ENCODE results near the gene OPHN1. TPM values are rescaled to one million over a fixed set of nuclear protein-coding genes. Genes with fewer than 3 reads are reported as not detected.
"Not testable (repeated sequence)": the region's sequence is repeated elsewhere in the genome, so short reads cannot be mapped to it uniquely, and the experiment has no call there.

Gene OPHN1
- total RNA-seq, 2 experiments from 2014 or later = 0.05 to 0.13 TPM

GRCh38 chrX:68070119-68070518 is 363.2 kb downstream of the OPHN1 start:
- H3K36me3 Mint-ChIP-seq (ENCODE audit: low read depth); H3K27ac Mint-ChIP-seq; H3K9me3 Mint-ChIP-seq (ENCODE audit: insufficient read depth); H3K27me3 Mint-ChIP-seq (ENCODE audit: low read depth); H3K4me3 Mint-ChIP-seq; ATAC-seq; DNase-seq; H3K4me1 Mint-ChIP-seq (ENCODE audit: low read depth); POLR2A ChIA-PET; CTCF ChIA-PET: not testable (repeated sequence)

GRCh38 chrX:68061206-68061535 is 372.1 kb downstream of the OPHN1 start:
- H3K4me3 Mint-ChIP-seq = no peak overlapping the region
- POLR2A ChIA-PET = no interaction called here

GRCh38 chrX:68060506-68061205 is 372.6 kb downstream of the OPHN1 start:
- DNase-seq = no peak
- no peak overlapping the region for H3K4me3 Mint-ChIP-seq
- no peak for ATAC-seq
- ChIA-PET POLR2A (no interaction called here), CTCF (no interaction called here)
- no peak overlapping the region for H3K27ac Mint-ChIP-seq
- H3K9me3 Mint-ChIP-seq (ENCODE audit: insufficient read depth) = no peaks in the 10 kb centered on the region
- H3K4me1 Mint-ChIP-seq (ENCODE audit: low read depth) = no peaks in the 10 kb centered on the region
- H3K27me3 Mint-ChIP-seq (ENCODE audit: low read depth) = no peaks in the 10 kb centered on the region
- H3K36me3 Mint-ChIP-seq (ENCODE audit: low read depth) = no peaks in the 10 kb centered on the region

More at GRCh38 chrX:68061206-68061535, 372.1 kb downstream of the OPHN1 start:
- no peaks in the 10 kb centered on the region for H3K36me3 Mint-ChIP-seq (ENCODE audit: low read depth)
- DNase-seq (no peak), ATAC-seq (no peak)
- CTCF ChIA-PET = no interaction called here
- H3K9me3 Mint-ChIP-seq (ENCODE audit: insufficient read depth) = no peaks in the 10 kb centered on the region
- H3K4me1 Mint-ChIP-seq (ENCODE audit: low read depth) = no peaks in the 10 kb centered on the region
- H3K27ac Mint-ChIP-seq = no peak overlapping the region
- no peaks in the 10 kb centered on the region for H3K27me3 Mint-ChIP-seq (ENCODE audit: low read depth)

DNA sequence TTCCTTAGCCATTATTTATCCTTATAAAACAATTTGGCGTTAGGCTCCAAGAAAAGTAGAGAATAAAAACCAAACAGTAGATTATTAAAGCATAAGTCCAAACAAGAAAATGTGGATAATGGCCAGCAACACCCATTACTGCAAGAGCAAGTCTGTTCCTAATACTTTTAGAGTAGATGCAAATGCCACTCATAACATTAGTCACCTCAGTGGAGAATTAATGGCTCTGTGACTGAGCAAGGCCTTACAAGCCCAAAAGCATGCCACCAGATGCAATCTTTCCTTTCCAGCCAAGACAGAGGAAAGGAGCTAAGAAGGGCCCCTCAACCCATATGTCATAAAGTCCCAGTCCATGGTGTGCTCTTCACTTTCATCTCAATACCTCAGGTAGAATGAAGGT is 373.8 kb downstream of the OPHN1 start:
- H3K27me3 Mint-ChIP-seq (ENCODE audit: low read depth) = no peaks in the 10 kb centered on the region
- ChIA-PET CTCF (no interaction called here), POLR2A (no interaction called here)
- H3K4me1 Mint-ChIP-seq (ENCODE audit: low read depth) = no peaks in the 10 kb centered on the region
- no peaks in the 10 kb centered on the region for H3K36me3 Mint-ChIP-seq (ENCODE audit: low read depth)
- H3K4me3 Mint-ChIP-seq = no peak overlapping the region
- no peak for ATAC-seq
- DNase-seq = no peak
- no peak overlapping the region for H3K27ac Mint-ChIP-seq
- no peaks in the 10 kb centered on the region for H3K9me3 Mint-ChIP-seq (ENCODE audit: insufficient read depth)

DNA sequence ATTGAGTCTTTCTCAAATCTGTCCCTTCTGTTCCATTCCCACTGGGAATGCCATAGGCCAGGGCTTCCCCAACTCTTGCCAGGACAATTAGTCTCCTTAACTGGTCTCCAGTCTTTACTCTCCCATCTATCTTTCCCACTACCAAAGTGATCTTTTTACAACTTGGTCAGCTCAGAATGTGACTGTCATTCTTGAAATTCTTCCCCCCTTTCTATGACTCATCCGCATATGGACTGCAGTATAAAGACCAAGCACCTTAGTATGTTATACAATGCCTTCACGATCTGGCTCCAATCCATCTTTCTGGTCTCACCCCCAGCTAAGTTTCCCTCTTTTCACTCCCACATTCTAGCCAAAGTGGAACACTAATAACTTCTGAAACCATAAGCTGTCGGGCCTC is 383.8 kb downstream of the OPHN1 start:
- Mint-ChIP-seq H3K4me1 (ENCODE audit: low read depth) (no peaks in the 10 kb centered on the region), H3K27me3 (ENCODE audit: low read depth) (no peaks in the 10 kb centered on the region), H3K4me3 (no peak overlapping the region), H3K9me3 (ENCODE audit: insufficient read depth) (no peaks in the 10 kb centered on the region), H3K27ac (no peak overlapping the region), H3K36me3 (ENCODE audit: low read depth) (no peaks in the 10 kb centered on the region)
- no peak for ATAC-seq
- DNase-seq = no peak
- CTCF ChIA-PET = no interaction called here
- POLR2A ChIA-PET = no interaction called here

- no peak for DNase-seq
- Mint-ChIP-seq H3K36me3 (ENCODE audit: low read depth) (no peaks in the 10 kb centered on the region), H3K27ac (no peak overlapping the region), H3K9me3 (ENCODE audit: insufficient read depth) (no peaks in the 10 kb centered on the region), H3K4me3 (no peak overlapping the region), H3K4me1 (ENCODE audit: low read depth) (no peaks in the 10 kb centered on the region), H3K27me3 (ENCODE audit: low read depth) (no peaks in the 10 kb centered on the region)
- ChIA-PET CTCF (no interaction called here), POLR2A (no interaction called here)
- no peak for ATAC-seq
These were observed 384.5 kb downstream of the OPHN1 start for GRCh38 chrX:68048774-68049173.

DNA sequence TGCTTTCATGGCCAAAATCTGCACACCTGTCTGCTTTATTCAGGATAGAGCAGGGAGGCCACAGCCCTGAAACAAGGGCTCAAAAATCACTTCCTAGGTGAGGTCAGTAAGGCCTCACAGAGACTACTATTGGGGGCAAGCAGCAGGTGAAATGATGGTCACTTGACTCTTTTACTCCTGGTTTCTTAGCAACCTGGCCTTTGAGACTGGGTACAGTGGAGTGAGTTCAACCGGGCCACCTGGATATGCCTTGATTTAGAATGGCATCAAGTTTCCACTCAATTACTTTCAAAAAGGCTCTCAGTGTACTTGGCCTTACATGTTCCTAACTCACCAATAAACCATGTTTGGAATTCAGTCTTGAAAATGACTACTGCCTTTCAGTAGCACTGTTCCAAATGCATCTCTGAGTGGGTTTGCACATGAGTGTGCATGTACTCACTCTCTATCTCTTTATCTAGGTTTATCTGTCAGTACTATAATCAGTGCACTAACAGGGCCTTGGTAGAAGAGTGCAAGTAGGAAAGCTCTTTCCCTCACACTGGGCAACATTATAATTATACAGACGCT is 388.2 kb downstream of the OPHN1 start:
- Mint-ChIP-seq H3K27ac (no peak overlapping the region), H3K27me3 (ENCODE audit: low read depth) (no peaks in the 10 kb centered on the region), H3K4me1 (ENCODE audit: low read depth) (no peaks in the 10 kb centered on the region), H3K9me3 (ENCODE audit: insufficient read depth) (no peaks in the 10 kb centered on the region), H3K4me3 (no peak overlapping the region), H3K36me3 (ENCODE audit: low read depth) (no peaks in the 10 kb centered on the region)
- DNase-seq (no peak), ATAC-seq (no peak)
- ChIA-PET POLR2A (no interaction called here), CTCF (no interaction called here)

GRCh38 chrX:68043713-68044438 is 389.4 kb downstream of the OPHN1 start:
- Mint-ChIP-seq H3K27ac (no peak overlapping the region), H3K4me3 (no peak overlapping the region), H3K36me3 (ENCODE audit: low read depth) (no peaks in the 10 kb centered on the region), H3K9me3 (ENCODE audit: insufficient read depth) (no peaks in the 10 kb centered on the region), H3K4me1 (ENCODE audit: low read depth) (no peaks in the 10 kb centered on the region), H3K27me3 (ENCODE audit: low read depth) (no peaks in the 10 kb centered on the region)
- ChIA-PET CTCF (no interaction called here), POLR2A (no interaction called here)
- DNase-seq (no peak), ATAC-seq (no peak)

DNA sequence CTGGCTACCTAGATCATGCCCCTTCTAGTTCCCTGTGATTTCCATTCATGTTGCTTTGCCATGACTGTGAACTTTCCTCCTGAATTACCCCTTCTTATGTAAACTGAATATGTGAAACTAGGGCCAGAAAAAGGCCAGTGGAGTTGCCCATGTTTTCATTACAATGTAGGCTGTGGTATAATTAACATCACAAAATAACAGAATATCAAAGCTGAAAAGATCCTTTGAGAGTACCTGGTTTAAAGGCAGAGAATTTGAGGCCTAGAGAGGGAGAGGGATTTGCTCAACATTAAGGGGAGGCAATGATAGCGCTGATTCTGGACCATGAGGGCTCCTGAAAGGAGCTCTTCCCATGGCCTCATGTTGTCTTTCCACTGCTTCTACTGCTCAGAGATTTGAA is 392.2 kb downstream of the OPHN1 start:
- ChIA-PET CTCF (no interaction called here), POLR2A (no interaction called here)
- no peaks in the 10 kb centered on the region for H3K27me3 Mint-ChIP-seq (ENCODE audit: low read depth)
- ATAC-seq (no peak), DNase-seq (no peak)
- no peak overlapping the region for H3K27ac Mint-ChIP-seq
- no peaks in the 10 kb centered on the region for H3K9me3 Mint-ChIP-seq (ENCODE audit: insufficient read depth)
- H3K36me3 Mint-ChIP-seq (ENCODE audit: low read depth) = no peaks in the 10 kb centered on the region
- no peak overlapping the region for H3K4me3 Mint-ChIP-seq
- H3K4me1 Mint-ChIP-seq (ENCODE audit: low read depth) = no peaks in the 10 kb centered on the region

DNA sequence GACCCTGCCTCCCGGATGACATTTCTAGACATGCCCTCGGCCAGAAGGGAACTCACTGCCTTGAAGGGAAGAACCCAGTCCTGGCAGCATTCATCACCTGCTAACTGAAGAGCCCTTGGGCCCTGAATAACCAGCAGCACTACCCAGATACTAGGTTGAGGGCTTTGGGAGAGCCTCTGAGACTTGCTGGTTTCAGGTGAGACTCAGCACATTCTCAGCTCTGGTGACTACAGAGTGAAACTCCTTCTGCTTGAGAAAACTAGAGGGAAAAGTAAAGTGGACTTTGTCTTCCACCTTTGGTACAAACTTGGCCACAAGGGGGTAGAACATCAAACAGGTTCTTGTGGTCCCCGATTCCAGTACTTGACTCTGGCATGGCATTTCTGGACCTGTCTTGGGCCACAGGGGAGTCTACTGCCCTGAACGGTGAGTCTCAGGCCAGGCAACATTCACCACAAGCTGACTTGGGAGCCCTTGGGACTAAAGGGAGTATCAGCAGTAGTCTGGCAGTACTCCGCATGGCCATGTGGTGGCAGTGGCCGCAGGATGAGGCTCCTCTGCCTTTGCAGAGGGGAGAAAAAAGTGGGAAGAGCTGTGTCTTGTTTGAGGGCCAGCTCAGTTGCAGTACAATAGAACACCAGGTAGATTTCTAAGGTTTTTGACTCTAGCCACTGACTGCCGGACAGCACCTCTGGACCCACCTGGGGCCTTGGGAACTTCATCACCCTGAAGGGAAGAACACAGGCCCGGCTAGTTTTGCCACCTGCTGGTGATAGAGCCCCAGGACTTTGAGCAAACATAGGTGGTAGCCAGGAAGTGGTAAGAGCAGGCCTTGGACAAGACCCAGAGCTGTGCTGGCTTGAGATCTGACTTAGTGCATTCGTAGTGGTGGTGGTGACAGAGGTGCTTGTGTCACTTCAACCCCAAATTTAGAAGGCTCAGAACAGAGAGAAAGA is 414.8 kb downstream of the OPHN1 start:
- H3K4me1 Mint-ChIP-seq (ENCODE audit: low read depth) = no peaks in the 10 kb centered on the region
- H3K4me3 Mint-ChIP-seq = no peak overlapping the region
- H3K9me3 Mint-ChIP-seq (ENCODE audit: insufficient read depth) = peaks cover 8% of the 10 kb centered on the region
- DNase-seq (no peak), ATAC-seq (no peak)
- ChIA-PET POLR2A (no interaction called here), CTCF (no interaction called here)
- no peaks in the 10 kb centered on the region for H3K27me3 Mint-ChIP-seq (ENCODE audit: low read depth)
- H3K36me3 Mint-ChIP-seq (ENCODE audit: low read depth) = no peaks in the 10 kb centered on the region
- H3K27ac Mint-ChIP-seq = no peak overlapping the region

DNA sequence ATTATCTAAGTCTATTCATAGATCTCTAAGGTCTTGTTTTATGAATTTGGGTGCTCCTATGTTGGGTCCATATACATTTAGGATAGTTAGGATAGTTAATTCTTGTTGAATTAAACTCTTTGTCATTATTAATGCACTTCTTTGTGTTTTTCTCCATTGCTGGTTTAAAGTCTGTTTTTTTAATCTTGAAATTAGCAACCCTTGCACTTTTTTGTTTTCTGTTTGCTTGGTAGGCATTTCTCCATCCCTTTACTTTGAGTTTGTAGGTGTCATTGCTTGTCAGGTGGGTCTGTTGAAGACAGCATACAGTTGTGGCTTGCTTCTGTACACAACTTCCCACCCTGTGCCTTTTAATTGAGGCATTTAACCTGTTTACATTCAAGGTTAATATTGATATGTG is 434.8 kb downstream of the OPHN1 start:
- Mint-ChIP-seq H3K27me3 (ENCODE audit: low read depth) (no peaks in the 10 kb centered on the region), H3K4me1 (ENCODE audit: low read depth) (no peaks in the 10 kb centered on the region), H3K9me3 (ENCODE audit: insufficient read depth) (no peaks in the 10 kb centered on the region), H3K27ac (no peak overlapping the region), H3K36me3 (ENCODE audit: low read depth) (no peaks in the 10 kb centered on the region), H3K4me3 (no peak overlapping the region)
- DNase-seq (no peak), ATAC-seq (no peak)
- ChIA-PET CTCF (no interaction called here), POLR2A (no interaction called here)

Data from activated CD8-positive, alpha-beta T cell treated with anti-CD3 and anti-CD28 coated beads, Interleukin-2, amount 10 ng/mL, durations not matched to agents 7 days and 5 days (primary cell).